IPS DF 4.7 (cell line): Measurements from ENCODE around the gene UNC119B.

Source experiments
- DNase-seq: peaks from one replicate; pipeline ENCODE4 v3.0.0-alpha.2; 2013; ENCODE audit warnings: low spot score; ENCODE audit errors: extremely low read depth

The UNC119B gene

DNA sequence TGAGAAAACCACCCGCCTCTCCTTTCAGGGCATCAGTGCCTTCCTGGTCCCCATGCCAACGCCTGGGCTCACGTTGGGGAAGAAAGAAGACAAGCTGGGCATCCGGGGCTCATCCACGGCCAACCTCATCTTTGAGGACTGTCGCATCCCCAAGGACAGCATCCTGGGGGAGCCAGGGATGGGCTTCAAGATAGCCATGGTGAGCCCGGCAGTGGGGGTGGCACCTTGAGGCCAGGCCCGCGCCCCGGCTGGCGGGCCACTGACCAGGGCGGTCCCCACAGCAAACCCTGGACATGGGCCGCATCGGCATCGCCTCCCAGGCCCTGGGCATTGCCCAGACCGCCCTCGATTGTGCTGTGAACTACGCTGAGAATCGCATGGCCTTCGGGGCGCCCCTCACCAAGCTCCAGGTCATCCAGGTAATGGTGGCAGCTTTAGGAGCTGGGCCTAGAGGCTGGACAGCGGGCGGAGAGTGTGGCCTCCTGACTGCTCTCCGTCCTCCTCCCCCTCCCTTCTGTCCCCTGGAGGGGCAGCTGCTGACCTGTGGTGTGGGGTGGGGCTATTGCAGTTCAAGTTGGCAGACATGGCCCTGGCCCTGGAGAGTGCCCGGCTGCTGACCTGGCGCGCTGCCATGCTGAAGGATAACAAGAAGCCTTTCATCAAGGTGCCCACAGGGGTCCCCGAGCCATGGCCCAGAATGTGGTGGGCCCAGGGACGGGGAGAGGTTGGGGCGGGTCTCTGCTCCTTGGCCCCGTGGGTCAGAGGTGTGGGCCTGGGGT, 28.2 kb downstream of the UNC119B start:
- DNase-seq = no peak

GRCh38 chr12:120739031-120739762, 28.9 kb downstream of the UNC119B start:
- DNase-seq = no peak

GRCh38 chr12:120739821-120740613, 29.8 kb downstream of the UNC119B start:
- DNase-seq = no peak

GRCh38 chr12:120740871-120741270, 30.6 kb downstream of the UNC119B start:
- no peak for DNase-seq

- no peak for DNase-seq
These were observed 31.5 kb downstream of the UNC119B start for GRCh38 chr12:120741476-120742421.

- no peak for DNase-seq
These were observed 34.8 kb downstream of the UNC119B start for GRCh38 chr12:120744922-120745493.

DNA sequence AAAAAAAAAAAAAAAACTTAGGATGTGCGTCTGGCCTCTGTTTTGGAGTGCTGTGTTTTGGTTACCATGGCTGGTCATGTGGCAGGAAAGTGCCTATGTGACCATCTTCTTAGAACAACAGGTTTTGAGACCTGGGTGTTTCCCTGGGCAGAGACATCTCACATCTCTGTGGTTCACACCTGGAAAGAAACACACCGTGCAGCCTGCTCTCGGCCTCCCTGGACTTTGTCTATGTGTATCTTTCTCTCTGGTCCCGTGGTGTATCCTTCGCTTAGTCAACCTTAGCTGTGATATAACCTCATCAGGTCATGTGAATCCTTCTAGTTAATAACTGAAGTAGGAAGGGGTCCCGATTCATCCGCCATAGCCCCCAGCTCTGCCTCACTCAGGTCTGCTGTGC, 38.0 kb downstream of the UNC119B start:
- DNase-seq = no peak

DNA sequence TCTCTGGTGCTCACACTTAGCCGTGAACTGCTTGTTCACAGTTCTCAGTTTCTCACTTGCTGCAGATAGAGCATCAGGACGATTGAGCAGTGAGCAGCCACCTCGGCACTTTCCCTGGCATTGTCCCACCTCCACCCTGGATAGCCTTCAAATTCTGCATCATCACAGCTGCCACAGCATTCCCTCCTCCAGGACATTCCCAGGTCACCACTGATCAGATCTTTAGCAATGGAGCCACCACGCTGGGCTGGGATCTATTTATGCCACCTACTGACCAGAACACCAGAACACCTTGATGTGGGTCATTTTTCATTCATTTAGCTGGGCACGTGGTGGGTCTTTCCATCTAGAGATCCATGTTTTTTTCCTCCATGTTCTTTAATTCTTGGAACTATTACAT, 39.0 kb downstream of the UNC119B start:
- DNase-seq = no peak

DNA sequence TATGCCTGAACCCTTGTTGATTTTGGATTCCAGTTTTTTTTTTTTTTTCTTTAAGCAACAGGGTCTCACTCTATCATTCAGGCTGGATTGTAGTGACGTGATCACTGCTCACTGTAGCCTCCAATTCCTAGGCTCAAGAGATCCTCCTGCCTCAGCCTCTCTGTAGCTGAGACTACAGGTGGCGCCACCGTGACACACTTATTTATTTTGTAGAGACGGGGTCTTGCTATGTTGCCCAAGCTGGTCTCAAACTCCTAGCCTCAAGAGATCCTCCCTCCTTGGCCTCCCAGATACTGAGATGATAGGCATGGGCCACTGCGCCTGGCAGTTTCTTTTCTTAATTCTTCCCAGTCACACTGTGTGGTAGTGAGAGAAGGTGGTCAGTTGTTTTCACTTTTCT, 40.5 kb downstream of the UNC119B start:
- no peak for DNase-seq

DNA sequence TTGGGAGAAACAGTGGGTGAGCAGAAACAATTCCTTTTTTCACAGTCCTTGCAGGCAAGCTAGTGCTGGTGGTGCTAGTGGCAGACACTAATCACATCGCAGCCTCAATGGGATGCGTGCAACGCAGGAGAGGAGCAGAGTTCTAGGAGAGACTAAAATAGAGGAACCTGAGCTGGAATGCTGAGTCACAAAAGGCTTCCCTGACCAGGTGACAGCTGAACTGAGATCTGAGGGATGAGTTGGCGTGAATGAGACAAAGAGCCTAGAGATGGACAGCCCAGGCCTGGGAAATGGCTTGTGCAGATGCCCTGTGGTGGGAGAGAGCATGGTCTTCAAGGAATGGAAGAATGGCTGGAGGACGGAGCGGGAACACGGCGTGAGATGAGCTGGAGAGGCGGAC, 41.1 kb downstream of the UNC119B start:
- no peak for DNase-seq

GRCh38 chr12:120754792-120755191, 44.5 kb downstream of the UNC119B start:
- DNase-seq = no peak

DNA sequence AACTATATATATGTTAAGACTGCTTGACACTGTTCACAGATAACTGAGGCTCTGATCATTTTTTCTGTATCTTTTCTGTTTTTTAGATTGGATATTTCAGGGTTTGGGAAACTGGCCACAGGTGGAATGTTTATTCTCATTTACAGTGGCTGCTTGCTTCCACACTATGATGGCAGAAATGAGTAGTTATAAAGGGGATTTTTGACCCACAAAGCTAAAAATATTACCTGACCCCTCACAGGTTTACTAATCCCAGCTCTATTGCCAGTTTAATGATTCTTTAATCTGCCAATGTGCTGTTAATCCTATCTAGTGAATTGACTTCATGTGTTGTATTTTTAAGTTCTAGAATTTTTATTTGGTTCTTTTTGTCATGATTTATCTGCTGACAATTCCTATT, 45.0 kb downstream of the UNC119B start:
- DNase-seq = no peak

DNA sequence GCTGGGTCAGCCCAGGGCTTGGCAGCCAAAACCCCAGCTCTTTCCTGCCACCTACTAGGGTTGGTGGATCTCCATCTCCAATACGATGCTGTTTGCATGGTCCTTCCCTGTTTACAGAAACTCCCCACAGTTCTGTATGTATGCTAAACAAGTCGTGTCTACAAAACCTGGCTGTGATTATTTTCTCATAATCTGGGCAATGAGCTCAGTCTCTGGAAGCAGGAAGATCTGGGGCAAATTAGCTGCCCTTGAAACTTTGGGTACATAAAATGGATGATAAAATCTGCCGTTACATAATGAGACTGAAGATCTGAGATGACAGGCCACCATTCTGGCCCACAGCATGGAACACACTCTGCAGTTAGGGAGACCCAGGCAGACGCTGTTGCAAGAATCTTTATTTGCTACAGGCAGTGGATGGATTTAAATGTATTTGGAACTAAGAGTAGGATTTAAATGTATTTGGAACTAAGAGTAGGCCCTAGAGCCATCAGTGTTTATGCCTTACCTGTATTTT, 47.0 kb downstream of the UNC119B start:
- DNase-seq = no peak

DNA sequence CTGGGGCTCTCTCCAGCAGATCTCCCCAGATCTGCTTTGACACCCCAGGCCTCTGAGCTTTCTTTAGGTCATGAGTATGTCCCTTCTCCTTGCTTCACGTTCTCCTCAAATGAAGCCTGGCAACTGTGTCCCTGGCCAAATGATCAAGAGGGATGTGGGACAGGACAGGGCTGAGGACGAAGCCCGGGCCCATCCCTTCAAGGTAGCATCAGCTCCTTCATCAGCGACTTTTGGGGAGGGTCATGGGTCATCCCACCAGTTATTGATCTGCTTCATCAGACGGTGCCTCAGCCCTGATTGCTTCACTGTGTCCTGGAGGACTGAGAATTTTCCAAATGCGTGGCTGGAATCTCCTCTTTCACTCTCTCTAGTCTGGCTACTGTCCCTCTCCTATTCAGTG, 47.7 kb downstream of the UNC119B start:
- no peak for DNase-seq

DNA sequence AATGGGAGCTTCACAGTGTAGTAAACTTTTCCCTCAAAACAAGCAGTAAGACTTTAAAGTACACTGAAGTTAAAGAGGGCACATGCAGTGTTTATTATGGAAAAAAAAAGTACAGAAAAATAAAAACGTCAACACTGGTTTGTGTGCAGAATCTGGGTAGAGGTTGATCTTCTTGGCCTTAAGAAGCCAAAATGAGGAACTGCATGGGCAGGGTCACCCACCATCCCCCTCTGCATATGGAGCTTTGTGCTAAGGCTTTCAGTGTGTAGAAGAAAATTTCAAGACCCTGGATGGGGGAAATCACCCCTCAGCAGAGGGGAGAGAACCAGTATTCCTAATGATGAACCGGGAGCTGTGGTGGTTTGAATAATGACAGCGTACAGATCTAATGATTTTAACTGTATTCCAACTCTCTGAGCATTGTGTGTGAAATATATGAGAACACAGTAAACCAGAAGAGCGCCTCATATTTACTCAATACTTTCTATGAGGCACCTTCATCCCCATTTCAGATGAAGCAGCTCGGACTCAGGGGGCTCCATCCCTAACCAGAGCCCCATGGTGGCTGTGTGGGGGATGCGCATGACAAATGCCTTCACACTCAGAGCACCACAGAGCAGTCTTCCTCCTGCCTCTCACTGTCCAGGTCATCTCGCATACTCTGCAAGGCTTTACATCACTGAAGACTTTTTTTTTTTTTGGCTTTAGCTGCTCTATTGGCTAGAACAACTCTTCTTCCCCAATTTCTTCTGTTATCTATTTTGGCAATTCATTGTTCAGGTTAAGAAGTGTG, 48.7 kb downstream of the UNC119B start:
- no peak for DNase-seq

GRCh38 chr12:120759591-120760348, 49.5 kb downstream of the UNC119B start:
- no peak for DNase-seq

- no peak for DNase-seq
These were observed 50.3 kb downstream of the UNC119B start for GRCh38 chr12:120760349-120761254.

- no peak for DNase-seq
These were observed 51.3 kb downstream of the UNC119B start for GRCh38 chr12:120761519-120761934.
